HG02970 (cell line): ENCODE data around the gene CELF4.
"Not testable (repeated sequence)": the region's sequence is repeated elsewhere in the genome, so short reads cannot be mapped to it uniquely, and the experiment has no call there.

ENCODE experiments used
- ATAC-seq: cut with Tn5 transposase; IDR thresholded peaks from one replicate; pipeline ENCODE4 v1.9.1; 2021; ENCODE audit warnings: mild to moderate bottlenecking, moderate library complexity, moderate number of reproducible peaks; ENCODE audit not compliant: unreplicated experiment, low FRiP score

The CELF4 gene

GRCh38 chr18:37380546-37381110 lies 185.0 kb downstream of the CELF4 start:
- ATAC-seq, result no peak

GRCh38 chr18:37378336-37379010 lies 187.1 kb downstream of the CELF4 start:
- ATAC-seq, result no peak

GRCh38 chr18:37375181-37375580 lies 190.4 kb downstream of the CELF4 start:
- ATAC-seq, result no peak

GRCh38 chr18:37368110-37368954 lies 197.3 kb downstream of the CELF4 start:
- ATAC-seq, result no peak

GRCh38 chr18:37364237-37364636 lies 201.4 kb downstream of the CELF4 start:
- ATAC-seq, result no peak

- no peak for ATAC-seq
These were observed 203.3 kb downstream of the CELF4 start for GRCh38 chr18:37362158-37362890.

- ATAC-seq, result no peak
These were observed 204.1 kb downstream of the CELF4 start for GRCh38 chr18:37361335-37362157.

GRCh38 chr18:37358061-37358460 lies 207.5 kb downstream of the CELF4 start:
- ATAC-seq, result not testable (repeated sequence)

GRCh38 chr18:37355772-37356171 lies 209.8 kb downstream of the CELF4 start:
- no peak for ATAC-seq

GRCh38 chr18:37351110-37351509 lies 214.5 kb downstream of the CELF4 start:
- no peak for ATAC-seq

- no peak for ATAC-seq
These were observed 216.9 kb downstream of the CELF4 start for GRCh38 chr18:37348729-37349128.

GRCh38 chr18:37346048-37346447 lies 219.6 kb downstream of the CELF4 start:
- ATAC-seq, result no peak

- ATAC-seq, result no peak
These were observed 222.1 kb downstream of the CELF4 start for GRCh38 chr18:37343542-37343851.

- ATAC-seq, result no peak
These were observed 224.0 kb downstream of the CELF4 start for GRCh38 chr18:37341473-37342086.

- no peak for ATAC-seq
These were observed 224.6 kb downstream of the CELF4 start for GRCh38 chr18:37341016-37341415.

GRCh38 chr18:37339701-37340215 lies 225.8 kb downstream of the CELF4 start:
- ATAC-seq, result no peak

- no peak for ATAC-seq
These were observed 228.9 kb downstream of the CELF4 start for GRCh38 chr18:37336568-37337285.

GRCh38 chr18:37335409-37335736 lies 230.2 kb downstream of the CELF4 start:
- no peak for ATAC-seq
